Activated CD4-positive, alpha-beta T cell treated with anti-CD3 and anti-CD28 coated beads, Interleukin-2, amount 10 ng/mL, durations not matched to agents 7 days and 5 days (primary cell): ENCODE results near the gene FCGR3A. TPM values are rescaled to one million over a fixed set of nuclear protein-coding genes. Genes with fewer than 3 reads are reported as not detected.
A peak's percentile ranks its signal among the peaks of the same experiment; 100 is the strongest.
"Not testable (repeated sequence)": the region's sequence is repeated elsewhere in the genome, so short reads cannot be mapped to it uniquely, and the experiment has no call there.

Experiments used
- CTCF ChIA-PET: fragments of 350-600 bp; sonication (Branson Sonifier 250); formaldehyde crosslinking; loops from one replicate; lab custom pipeline; 2021; ENCODE audit warnings: antibody characterized with exemption; lab: Charles Lee
- POLR2A ChIA-PET: fragments of 350-600 bp; sonication (Branson Sonifier 250); formaldehyde crosslinking; loops from one replicate; lab custom pipeline; 2021; ENCODE audit warnings: antibody characterized with exemption; lab: Charles Lee
- DNase-seq: peaks from one replicate; pipeline ENCODE4 v3.0.0-alpha.2; 2020
- H3K27ac Mint-ChIP-seq: one replicate; pipeline ENCODE4 v1.8.0; 2021; ENCODE audit warnings: mild to moderate bottlenecking, moderate library complexity, mixed read lengths
- H3K27me3 Mint-ChIP-seq: one replicate; pipeline ENCODE4 v1.8.0; 2021; ENCODE audit warnings: mixed read lengths
- H3K36me3 Mint-ChIP-seq: one replicate; pipeline ENCODE4 v1.8.0; 2021; ENCODE audit warnings: low read depth, mixed read lengths
- H3K4me1 Mint-ChIP-seq: one replicate; pipeline ENCODE4 v1.8.0; 2021; ENCODE audit warnings: mixed read lengths
- H3K4me3 Mint-ChIP-seq: one replicate; pipeline ENCODE4 v1.8.0; 2021; ENCODE audit warnings: mild to moderate bottlenecking, moderate library complexity, mixed read lengths
- H3K9me3 Mint-ChIP-seq: one replicate; pipeline ENCODE4 v1.8.0; 2021; ENCODE audit warnings: mixed read lengths
- total RNA-seq, 2 experiments: library from RNA; stranded (reverse); gene quantifications; one replicate each; pipeline ENCODE4 v1.2.3, GENCODE V29; 2021

The FCGR3A gene
- total RNA-seq, 2 experiments from 2014 or later, result not detected

- POLR2A ChIA-PET, H3K9me3 Mint-ChIP-seq, H3K36me3 Mint-ChIP-seq: not testable (repeated sequence)
- DNase-seq, result peak; percentile 92
- H3K27me3 Mint-ChIP-seq, result peaks cover 25% of the 10 kb centered on the region
- H3K4me3 Mint-ChIP-seq, result peak overlapping the region; percentile 92
- H3K4me1 Mint-ChIP-seq, result peaks cover 18% of the 10 kb centered on the region
- H3K27ac Mint-ChIP-seq, result peak overlapping the region; percentile 97
- CTCF ChIA-PET, result interaction anchor here (0.6 to 1.2 kb wide), 4 partner anchors 9 to 207 kb away, joined by 3 to 5 read pairs (median 3); no protein-coding TSS in a partner anchor
Observed at GRCh38 chr1:161530671-161531641, 18.7 kb downstream of the FCGR3A start.

- POLR2A ChIA-PET, H3K36me3 Mint-ChIP-seq, H3K9me3 Mint-ChIP-seq: not testable (repeated sequence)
- CTCF ChIA-PET, result interaction anchor here (1.1 to 1.2 kb wide), 2 partner anchors 10 to 43 kb away, joined by 3 read pairs; no protein-coding TSS in a partner anchor
- H3K4me3 Mint-ChIP-seq, result peak overlapping the region; percentile 92
- peak overlapping the region; percentile 97 for H3K27ac Mint-ChIP-seq
- H3K4me1 Mint-ChIP-seq, result peaks cover 19% of the 10 kb centered on the region
- peaks cover 31% of the 10 kb centered on the region for H3K27me3 Mint-ChIP-seq
- peak; percentile 60 for DNase-seq
Observed at GRCh38 chr1:161530158-161530557, 19.5 kb downstream of the FCGR3A start.

GRCh38 chr1:161529463-161530104, 20.0 kb downstream of the FCGR3A start:
- DNase-seq, H3K9me3 Mint-ChIP-seq, POLR2A ChIA-PET, H3K36me3 Mint-ChIP-seq: not testable (repeated sequence)
- Mint-ChIP-seq H3K4me1 (peaks cover 22% of the 10 kb centered on the region), H3K27me3 (peaks cover 34% of the 10 kb centered on the region), H3K27ac (peak overlapping the region; percentile 97), H3K4me3 (peak overlapping the region; percentile 92)
- CTCF ChIA-PET, result interaction anchor here (1.2 kb wide), 1 partner anchor 42 kb away, joined by 3 read pairs; no protein-coding TSS in a partner anchor

- H3K4me3 Mint-ChIP-seq, H3K27ac Mint-ChIP-seq, POLR2A ChIA-PET, H3K9me3 Mint-ChIP-seq, H3K36me3 Mint-ChIP-seq, DNase-seq, CTCF ChIA-PET: not testable (repeated sequence)
- Mint-ChIP-seq H3K4me1 (peaks cover 24% of the 10 kb centered on the region), H3K27me3 (peaks cover 35% of the 10 kb centered on the region)
Observed at GRCh38 chr1:161528550-161528949, 21.1 kb downstream of the FCGR3A start.

- H3K9me3 Mint-ChIP-seq, H3K36me3 Mint-ChIP-seq, H3K4me3 Mint-ChIP-seq, POLR2A ChIA-PET, H3K27ac Mint-ChIP-seq, CTCF ChIA-PET, DNase-seq: not testable (repeated sequence)
- Mint-ChIP-seq H3K4me1 (peaks cover 18% of the 10 kb centered on the region), H3K27me3 (peaks cover 48% of the 10 kb centered on the region)
Observed at GRCh38 chr1:161525918-161526317, 23.7 kb downstream of the FCGR3A start.

GRCh38 chr1:161525321-161525720, 24.3 kb downstream of the FCGR3A start:
- H3K9me3 Mint-ChIP-seq, DNase-seq, POLR2A ChIA-PET, H3K27ac Mint-ChIP-seq, CTCF ChIA-PET, H3K36me3 Mint-ChIP-seq: not testable (repeated sequence)
- Mint-ChIP-seq H3K27me3 (peaks cover 50% of the 10 kb centered on the region), H3K4me1 (peaks cover 13% of the 10 kb centered on the region), H3K4me3 (peak overlapping the region; percentile 79)

- CTCF ChIA-PET, H3K27ac Mint-ChIP-seq: not testable (repeated sequence)
Observed at GRCh38 chr1:161524742-161525291, 24.8 kb downstream of the FCGR3A start.

GRCh38 chr1:161523817-161524741, 25.5 kb downstream of the FCGR3A start, which contains the start of gene HSPA6:
Gene HSPA6 (plus strand): TSS chr1:161524540. CDS start chr1:161524659, 119 bp downstream.
- peak within 1 kb of the TSS; percentile 79 for H3K4me3 Mint-ChIP-seq
- H3K27ac Mint-ChIP-seq, result peak within 1 kb of the TSS; percentile 80
- H3K36me3 Mint-ChIP-seq, H3K9me3 Mint-ChIP-seq, H3K4me1 Mint-ChIP-seq, CTCF ChIA-PET, POLR2A ChIA-PET: not testable (repeated sequence)
- peak; percentile 74 for DNase-seq
- H3K27me3 Mint-ChIP-seq, result peaks cover 49% of the 10 kb centered on the region

More at GRCh38 chr1:161524742-161525291, 24.8 kb downstream of the FCGR3A start:
- H3K9me3 Mint-ChIP-seq, POLR2A ChIA-PET, DNase-seq, H3K4me1 Mint-ChIP-seq, H3K36me3 Mint-ChIP-seq: not testable (repeated sequence)
- Mint-ChIP-seq H3K27me3 (peaks cover 47% of the 10 kb centered on the region), H3K4me3 (peak overlapping the region; percentile 79)

- POLR2A ChIA-PET, CTCF ChIA-PET, H3K4me1 Mint-ChIP-seq, H3K9me3 Mint-ChIP-seq, H3K36me3 Mint-ChIP-seq, DNase-seq: not testable (repeated sequence)
- Mint-ChIP-seq H3K27ac (peak overlapping the region; percentile 80), H3K27me3 (peaks cover 44% of the 10 kb centered on the region), H3K4me3 (peak overlapping the region; percentile 79)
Observed at GRCh38 chr1:161523041-161523816, 26.4 kb downstream of the FCGR3A start.

GRCh38 chr1:161513953-161514352, 35.7 kb downstream of the FCGR3A start:
- DNase-seq, H3K27ac Mint-ChIP-seq, POLR2A ChIA-PET, H3K4me3 Mint-ChIP-seq, H3K36me3 Mint-ChIP-seq, H3K9me3 Mint-ChIP-seq, H3K4me1 Mint-ChIP-seq, H3K27me3 Mint-ChIP-seq, CTCF ChIA-PET: not testable (repeated sequence)

- H3K27me3 Mint-ChIP-seq, H3K9me3 Mint-ChIP-seq, DNase-seq, POLR2A ChIA-PET, CTCF ChIA-PET, H3K36me3 Mint-ChIP-seq, H3K27ac Mint-ChIP-seq, H3K4me3 Mint-ChIP-seq, H3K4me1 Mint-ChIP-seq: not testable (repeated sequence)
Observed at GRCh38 chr1:161513448-161513780, 36.2 kb downstream of the FCGR3A start.
